Measurements from ENCODE around the gene CAPN7.
A peak's percentile ranks its signal among the peaks of the same experiment; 100 is the strongest.

CAPN7 gene

GRCh38 chr3:15273227-15273626, 67.2 kb downstream of the CAPN7 start:
- Histone ChIP-seq H3K27ac (replicated peaks) (no peak overlapping the region), H3K27me3 (ENCODE audit: insufficient read depth, poor library complexity, severe bottlenecking) (no peaks in the 10 kb centered on the region), H3K4me3 (replicated peaks; ENCODE audit: insufficient read depth, low read length) (no peak overlapping the region)
- no peak for TF ChIP-seq POLR2AphosphoS5 (IDR thresholded peaks at IDR 0.05; ENCODE audit: low read depth)
- TF ChIP-seq SPI1 (IDR thresholded peaks at IDR 0.05; ENCODE audit: borderline replicate concordance, low read depth) = peak; percentile 93
- peak in 1 of 2 experiments; percentile 57 for DNase-seq (ENCODE audit: low read depth in 1 of 2, low spot score in 1 of 2)

- DNase-seq (ENCODE audit: low read depth in 1 of 2, low spot score in 1 of 2) = no peak
- Histone ChIP-seq H3K27me3 (ENCODE audit: insufficient read depth, poor library complexity, severe bottlenecking) (no peaks in the 10 kb centered on the region), H3K4me3 (replicated peaks; ENCODE audit: insufficient read depth, low read length) (no peak overlapping the region), H3K27ac (replicated peaks) (no peak overlapping the region)
- no peak for TF ChIP-seq REST (IDR thresholded peaks at IDR 0.05; ENCODE audit: insufficient replicate concordance, low read depth)
- no peak for TF ChIP-seq CTCF (IDR thresholded peaks at IDR 0.05; ENCODE audit: insufficient read depth, low read length)
Observed at GRCh38 chr3:15276028-15276724, 70.1 kb downstream of the CAPN7 start.

- TF ChIP-seq REST (IDR thresholded peaks at IDR 0.05; ENCODE audit: insufficient replicate concordance, low read depth) (no peak), CTCF (IDR thresholded peaks at IDR 0.05; ENCODE audit: insufficient read depth, low read length) (no peak), GABPA (IDR thresholded peaks at IDR 0.05; ENCODE audit: low read depth) (no peak), POLR2AphosphoS5 (IDR thresholded peaks at IDR 0.05; ENCODE audit: low read depth) (no peak), SPI1 (IDR thresholded peaks at IDR 0.05; ENCODE audit: borderline replicate concordance, low read depth) (no peak)
- DNase-seq (ENCODE audit: low read depth in 1 of 2, low spot score in 1 of 2) = no peak
- H3K4me3 ChIP-seq (replicated peaks; ENCODE audit: insufficient read depth, low read length) = no peak overlapping the region
Observed at GRCh38 chr3:15277861-15278500, 71.9 kb downstream of the CAPN7 start.

GRCh38 chr3:15279205-15279604, 73.2 kb downstream of the CAPN7 start:
- DNase-seq (ENCODE audit: low read depth in 1 of 2, low spot score in 1 of 2) = no peak
- no peak overlapping the region for H3K4me3 ChIP-seq (replicated peaks; ENCODE audit: insufficient read depth, low read length)
- H3K27ac ChIP-seq (replicated peaks) = no peak overlapping the region
- no peaks in the 10 kb centered on the region for H3K27me3 ChIP-seq (ENCODE audit: insufficient read depth, poor library complexity, severe bottlenecking)
- TF ChIP-seq CTCF (IDR thresholded peaks at IDR 0.05; ENCODE audit: insufficient read depth, low read length) = no peak
- TF ChIP-seq REST (IDR thresholded peaks at IDR 0.05; ENCODE audit: insufficient replicate concordance, low read depth) = no peak
- no peak for TF ChIP-seq SPI1 (IDR thresholded peaks at IDR 0.05; ENCODE audit: borderline replicate concordance, low read depth)

More at GRCh38 chr3:15277861-15278500, 71.9 kb downstream of the CAPN7 start:
- no peak overlapping the region for H3K27ac ChIP-seq (replicated peaks)
- no peaks in the 10 kb centered on the region for H3K27me3 ChIP-seq (ENCODE audit: insufficient read depth, poor library complexity, severe bottlenecking)
